ENCODE results near the gene PDPR.
"Not testable (repeated sequence)": the region's sequence is repeated elsewhere in the genome, so short reads cannot be mapped to it uniquely, and the experiment has no call there.

PDPR gene

GRCh38 chr16:70113982-70114826 is at the start of gene PDPR:
TSS of gene PDPR (plus strand) at chr16:70114332. CDS start at chr16:70120493, 6,161 bp downstream.
- peak; percentile 94 for DNase-seq

GRCh38 chr16:70064841-70065370 is 49.2 kb upstream of the PDPR start:
- DNase-seq, result peak; percentile 76

- not testable (repeated sequence) for DNase-seq
Observed at GRCh38 chr16:70065376-70065745, 48.8 kb upstream of the PDPR start.

GRCh38 chr16:70065746-70066658 is 48.1 kb upstream of the PDPR start:
- peak; percentile 90 for DNase-seq

DNA sequence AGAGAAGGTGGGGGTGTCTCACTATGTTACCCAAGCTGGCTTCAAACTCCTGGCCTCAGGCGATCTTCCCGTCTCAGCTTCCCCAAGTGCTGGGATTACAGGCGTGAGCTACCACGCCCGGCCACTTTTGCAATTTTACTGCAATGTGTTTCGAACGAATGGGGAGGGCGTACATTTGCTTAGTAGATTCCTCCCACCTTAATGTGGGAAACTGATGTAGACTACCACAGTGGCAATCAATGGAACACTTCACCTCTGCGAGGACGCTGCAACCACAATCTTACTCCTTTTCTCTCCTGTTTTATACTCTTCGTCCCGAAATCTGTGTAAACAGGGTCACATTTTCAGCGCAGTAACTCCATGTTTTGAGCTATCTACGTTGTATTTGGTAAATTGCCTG is 47.4 kb upstream of the PDPR start:
- DNase-seq, result not testable (repeated sequence)

- DNase-seq, result not testable (repeated sequence)
Observed at GRCh38 chr16:70079081-70079480, 35.1 kb upstream of the PDPR start.

- DNase-seq, result not testable (repeated sequence)
Observed at GRCh38 chr16:70081219-70081618, 32.9 kb upstream of the PDPR start.

DNA sequence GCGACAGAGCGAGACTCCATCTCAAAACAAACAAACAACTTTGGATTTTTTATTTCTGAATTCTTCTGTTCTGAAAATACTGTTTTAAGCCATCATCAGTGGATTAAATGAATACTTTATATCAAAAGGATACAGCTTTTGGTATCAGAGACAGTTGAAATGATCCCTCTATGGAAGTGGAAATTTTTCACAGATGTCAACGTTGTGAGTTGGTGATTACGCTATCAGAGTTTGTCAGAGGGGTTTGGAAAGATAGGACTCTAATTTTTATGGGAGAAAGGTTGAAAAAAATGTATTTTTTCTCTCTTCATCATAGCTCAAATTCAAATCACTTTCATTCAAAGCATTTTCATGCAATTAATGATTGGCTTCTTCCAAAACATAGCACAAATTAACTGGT is 30.2 kb upstream of the PDPR start:
- not testable (repeated sequence) for DNase-seq

DNA sequence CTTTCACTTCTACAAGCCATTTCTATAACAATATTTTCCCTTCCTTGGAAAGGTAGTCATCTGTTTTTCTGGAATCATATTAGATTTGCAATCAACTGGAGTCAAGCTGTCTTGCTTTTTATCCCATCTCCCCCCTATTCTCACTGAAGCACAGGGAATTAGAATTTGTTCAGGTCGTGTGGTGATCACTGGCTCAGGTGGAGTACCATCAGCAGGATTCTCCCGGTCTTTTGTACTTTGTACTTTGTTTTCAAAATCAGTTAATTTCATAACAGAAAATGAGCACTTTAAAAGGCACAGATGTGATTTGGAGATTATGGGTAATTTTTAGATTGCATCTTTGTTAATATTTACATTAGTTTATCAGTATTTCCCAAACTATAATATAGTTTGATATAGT is 26.0 kb upstream of the PDPR start:
- not testable (repeated sequence) for DNase-seq

DNA sequence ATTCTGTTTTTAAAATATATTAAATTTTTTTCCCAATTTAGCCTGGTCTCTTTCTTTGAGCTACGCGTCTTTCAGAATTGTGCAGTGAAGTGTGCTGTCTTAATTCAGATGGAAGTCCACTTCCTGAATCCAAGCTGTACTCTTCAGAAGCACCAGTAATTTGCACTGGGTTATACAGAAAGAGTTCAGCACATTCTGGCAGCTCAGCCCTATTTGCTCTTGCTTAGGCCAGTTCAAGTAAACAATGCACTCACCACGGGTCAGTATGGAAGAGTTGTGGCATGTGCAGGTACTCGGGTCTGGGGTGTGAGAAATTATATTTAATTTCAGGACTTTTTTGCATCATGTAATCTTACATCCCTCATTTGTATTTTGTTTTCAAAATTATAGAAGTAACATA is 25.3 kb upstream of the PDPR start:
- not testable (repeated sequence) for DNase-seq

DNA sequence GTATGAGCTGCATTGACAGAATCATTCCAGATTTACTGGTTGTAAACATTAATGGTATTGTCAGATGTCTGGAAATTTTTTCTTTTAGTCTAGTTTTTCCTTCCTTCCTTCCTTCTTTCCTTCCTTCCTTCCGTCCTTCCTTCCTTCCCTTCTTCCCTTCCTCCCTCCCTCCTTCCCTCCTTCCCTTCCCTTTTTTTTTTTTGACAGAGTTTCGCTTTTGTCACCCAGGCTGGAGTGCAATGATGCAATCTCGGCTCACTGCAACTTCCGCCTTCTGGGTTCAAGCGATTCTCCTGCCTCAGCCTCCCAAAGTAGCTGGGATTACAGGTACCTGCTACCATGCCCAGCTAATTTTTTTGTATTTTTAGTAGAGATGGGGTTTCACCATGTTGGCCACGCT is 24.8 kb upstream of the PDPR start:
- not testable (repeated sequence) for DNase-seq

DNA sequence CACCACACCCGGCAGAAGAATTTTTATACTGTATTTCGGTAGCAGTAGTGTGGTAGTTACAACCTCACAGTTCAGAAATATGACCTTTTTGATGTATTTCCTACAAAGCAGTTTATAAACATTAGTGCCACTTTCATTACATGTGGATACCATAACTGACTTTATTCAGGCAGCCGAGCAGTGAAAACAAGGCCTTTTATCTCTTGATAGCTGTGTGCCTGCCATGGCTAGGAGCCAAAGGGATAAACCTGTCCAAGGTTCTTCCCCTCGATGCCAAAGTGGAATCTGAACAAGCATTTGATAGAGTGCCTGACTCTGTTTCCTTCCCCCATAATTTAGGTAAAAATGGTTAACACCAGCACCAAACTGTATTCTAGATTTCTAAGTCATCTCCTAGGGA is 23.0 kb upstream of the PDPR start:
- DNase-seq, result not testable (repeated sequence)

DNA sequence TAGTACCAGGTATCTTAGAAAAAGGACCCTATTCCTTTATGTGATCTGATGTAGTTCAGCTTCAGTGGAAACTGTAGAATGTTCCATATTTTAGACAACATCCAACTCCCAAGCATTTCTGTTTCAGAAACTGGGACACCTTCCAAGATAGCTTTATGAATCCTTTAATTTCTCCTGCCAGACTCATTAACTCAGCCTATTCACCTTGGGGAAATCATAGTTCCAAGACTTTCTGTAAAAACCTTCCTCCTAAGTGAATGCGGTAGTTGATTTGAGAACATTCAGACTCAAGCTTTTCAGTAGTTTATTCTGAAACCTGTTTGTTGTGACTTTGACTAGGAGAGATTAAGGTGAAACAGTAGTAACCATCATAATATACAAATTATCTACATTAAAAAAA is 20.0 kb upstream of the PDPR start:
- not testable (repeated sequence) for DNase-seq

- not testable (repeated sequence) for DNase-seq
Observed at GRCh38 chr16:70109583-70110279, 4.4 kb upstream of the PDPR start.

GRCh38 chr16:70112162-70112561 is 2.0 kb upstream of the PDPR start:
- not testable (repeated sequence) for DNase-seq

DNA sequence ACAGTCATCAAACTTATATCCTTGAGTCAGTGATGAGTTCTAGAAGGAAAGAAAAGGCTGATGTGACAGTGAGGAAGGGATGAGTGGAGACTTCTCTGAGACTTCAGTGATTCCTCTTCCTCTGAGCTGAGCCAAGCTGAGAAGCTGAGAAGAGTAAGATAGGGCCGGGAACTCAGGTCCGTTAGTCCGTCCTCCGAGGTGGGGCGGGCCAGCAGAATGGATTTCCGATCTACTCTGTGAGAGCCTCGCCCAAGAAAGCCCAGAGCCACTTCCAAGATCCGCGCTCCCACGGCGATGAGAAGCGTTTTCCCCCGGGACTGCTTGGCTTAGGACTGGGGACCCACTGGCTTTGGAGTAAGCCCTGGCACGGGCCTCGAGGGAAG is 542 bp upstream of the PDPR start:
- DNase-seq, result not testable (repeated sequence)

DNA sequence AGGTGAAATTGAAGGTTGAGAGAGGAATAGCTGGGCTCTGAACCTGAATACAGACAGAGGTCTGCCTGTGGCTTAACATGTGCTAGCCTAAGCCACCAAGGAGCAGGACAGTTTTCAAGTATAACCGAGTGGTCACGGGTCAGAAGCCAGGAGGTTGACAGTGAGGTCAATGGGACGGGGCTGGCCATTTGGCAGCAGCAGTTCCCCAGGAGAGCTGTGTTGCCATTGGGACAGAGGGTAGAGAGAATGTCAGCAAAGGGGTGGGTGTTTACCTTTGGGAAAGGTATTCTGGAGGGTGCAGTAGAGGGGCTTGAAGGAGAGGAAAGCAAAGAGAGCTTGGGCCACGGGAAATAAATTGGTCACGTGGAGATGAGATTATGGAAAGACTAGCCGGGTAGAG is 4.2 kb downstream of the PDPR start:
- not testable (repeated sequence) for DNase-seq

DNA sequence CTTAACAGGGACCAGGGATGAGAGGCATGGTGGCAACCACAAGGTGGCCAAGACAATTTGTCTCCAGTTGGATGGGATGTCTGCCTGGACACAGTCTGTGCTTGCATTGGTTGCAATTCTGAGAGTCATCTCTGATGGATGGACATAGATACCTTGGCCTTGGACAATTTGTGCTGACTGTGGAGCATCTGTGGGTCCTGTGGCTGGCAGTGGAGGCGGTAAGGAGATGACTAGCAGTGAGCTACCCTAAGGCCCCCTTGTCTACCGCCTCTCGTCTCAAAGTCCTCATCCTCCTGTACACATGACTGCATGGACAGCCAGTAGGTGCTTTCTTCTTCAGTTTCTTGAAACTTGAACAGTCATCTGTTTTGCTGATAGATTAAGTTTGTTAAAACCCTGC is 4.6 kb downstream of the PDPR start:
- DNase-seq, result not testable (repeated sequence)

DNA sequence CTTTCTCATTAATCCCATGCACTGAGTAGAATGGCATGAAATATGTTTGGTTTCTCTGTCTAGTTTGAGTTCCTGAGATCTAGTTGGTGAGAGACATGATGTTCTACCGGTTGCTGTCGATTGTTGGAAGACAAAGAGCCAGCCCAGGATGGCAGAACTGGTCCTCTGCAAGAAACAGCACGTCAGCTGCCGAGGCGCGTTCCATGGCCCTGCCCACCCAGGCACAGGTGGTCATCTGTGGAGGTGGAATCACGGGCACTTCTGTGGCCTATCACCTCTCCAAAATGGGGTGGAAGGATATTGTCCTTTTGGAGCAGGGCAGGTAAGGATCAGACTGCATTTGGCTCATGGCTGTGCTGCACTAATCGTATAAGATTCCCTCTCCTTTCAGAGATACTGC is 6.3 kb downstream of the PDPR start:
- not testable (repeated sequence) for DNase-seq

DNA sequence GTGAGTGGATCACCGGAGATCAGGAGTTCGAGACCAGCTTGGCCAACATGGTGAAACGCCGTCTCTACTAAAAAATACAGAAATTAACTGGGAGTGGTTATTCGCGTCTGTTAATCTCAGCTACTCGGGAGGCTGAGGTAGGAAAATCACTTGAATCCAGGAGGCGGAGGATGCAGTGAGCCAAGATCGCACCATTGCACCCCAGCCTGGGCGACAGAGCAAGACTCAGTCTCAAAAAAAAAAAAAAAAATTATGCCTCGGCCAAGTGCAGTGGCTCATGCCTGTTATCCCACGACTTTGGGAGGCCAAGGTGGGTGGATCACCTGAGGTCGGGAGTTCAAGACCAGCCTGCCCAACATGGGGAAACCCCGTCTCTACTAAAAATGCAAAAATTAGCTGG is 9.7 kb downstream of the PDPR start:
- not testable (repeated sequence) for DNase-seq

- not testable (repeated sequence) for DNase-seq
Observed at GRCh38 chr16:70126226-70126625, 12.1 kb downstream of the PDPR start.

GRCh38 chr16:70127706-70128105 is 13.6 kb downstream of the PDPR start:
- DNase-seq, result not testable (repeated sequence)

DNA sequence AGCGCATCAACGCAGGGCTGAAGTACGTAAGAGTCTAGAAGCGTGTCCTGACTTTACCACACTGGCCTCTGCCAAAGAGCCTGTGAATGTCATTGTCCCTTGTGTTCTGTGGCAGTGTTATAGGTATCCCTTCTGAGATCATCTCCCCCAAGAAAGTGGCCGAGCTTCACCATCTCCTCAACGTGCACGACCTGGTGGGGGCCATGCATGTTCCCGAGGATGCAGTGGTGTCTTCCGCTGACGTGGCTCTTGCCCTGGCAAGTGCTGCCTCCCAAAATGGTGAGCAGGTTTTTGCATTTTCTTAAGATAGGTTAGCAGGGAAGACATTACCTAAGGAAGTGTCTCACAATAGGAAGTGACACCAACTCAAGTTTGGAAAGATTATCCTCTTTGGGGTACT is 14.7 kb downstream of the PDPR start:
- not testable (repeated sequence) for DNase-seq
